Loucy (cell line): Measurements from ENCODE around the gene MYH6.

Experiments used
- CTCF ChIP-seq: fragments of 200-600 bp; sonication (generic); conservative IDR thresholded peaks from 2 replicates; pipeline ENCODE4 v1.5.1; 2014; ENCODE audit warnings: mild to moderate bottlenecking, antibody characterized with exemption, low read length
- EZH2phosphoT487 ChIP-seq: fragments of 200-600 bp; IDR thresholded peaks from 2 replicates; pipeline ENCODE4 v1.6.1; 2018; ENCODE audit warnings: antibody characterized with exemption, mild to moderate bottlenecking, moderate library complexity, borderline replicate concordance

GRCh38 chr14:23396126-23396525, 11.9 kb downstream of the MYH6 start:
- TF ChIP-seq EZH2phosphoT487, result no peak
- no peak for TF ChIP-seq CTCF
